ENCODE results near the gene SPIN2B. TPM values are rescaled to one million over a fixed set of nuclear protein-coding genes. Genes with fewer than 3 reads are reported as not detected.
A peak's percentile ranks its signal among the peaks of the same experiment; 100 is the strongest.
"Not testable (repeated sequence)": the region's sequence is repeated elsewhere in the genome, so short reads cannot be mapped to it uniquely, and the experiment has no call there.

The SPIN2B gene
- total RNA-seq: 1 to 10 TPM; 5.3 to 7.2 TPM

DNA sequence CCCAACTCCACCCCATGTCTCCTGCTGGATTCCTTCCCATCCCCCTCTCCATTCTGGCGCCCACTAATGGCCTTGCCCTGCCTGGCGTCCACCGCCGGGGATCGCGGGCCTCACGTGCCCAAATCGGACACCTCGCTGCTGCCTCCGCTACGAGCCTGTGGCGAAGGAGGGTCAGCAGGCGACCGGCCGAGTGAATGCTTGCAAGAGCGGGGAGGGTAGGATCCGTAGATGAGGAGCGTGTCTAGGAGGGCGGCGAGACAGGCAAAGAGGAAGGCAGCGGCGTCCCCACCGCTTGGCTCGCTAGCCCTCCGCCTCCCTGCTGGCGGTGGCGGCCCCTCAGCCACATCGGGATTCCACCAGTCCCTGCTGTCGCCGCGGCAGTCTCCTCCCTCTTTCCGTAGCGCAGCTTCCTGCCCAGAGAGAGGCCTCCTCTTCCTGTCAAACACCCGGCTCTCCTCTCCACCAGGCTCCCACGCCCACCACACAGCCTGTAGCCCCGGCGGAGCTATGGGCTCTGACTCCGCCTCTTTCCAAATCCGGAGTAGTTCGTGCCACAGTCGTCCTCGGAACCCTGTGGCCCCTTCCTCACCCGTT is at the start of gene SPIN2B:
Gene SPIN2B, minus strand, starts transcription at position 387 of the 594 bp plus-strand sequence.
- ATAC-seq (replicated peaks): peak; percentile 100
- H3K27me3 Mint-ChIP-seq: no peaks in the 10 kb centered on the region
- H3K9me3 Mint-ChIP-seq: no peaks in the 10 kb centered on the region
- peaks cover 16% of the 10 kb centered on the region for H3K36me3 Mint-ChIP-seq (ENCODE audit: low read depth)
- H3K27ac Mint-ChIP-seq: peak within 1 kb of the TSS; percentile 91
- peak within 1 kb of the TSS; percentile 84 for H3K4me3 Mint-ChIP-seq
- H3K4me1 Mint-ChIP-seq: peaks cover 7% of the 10 kb centered on the region

DNA sequence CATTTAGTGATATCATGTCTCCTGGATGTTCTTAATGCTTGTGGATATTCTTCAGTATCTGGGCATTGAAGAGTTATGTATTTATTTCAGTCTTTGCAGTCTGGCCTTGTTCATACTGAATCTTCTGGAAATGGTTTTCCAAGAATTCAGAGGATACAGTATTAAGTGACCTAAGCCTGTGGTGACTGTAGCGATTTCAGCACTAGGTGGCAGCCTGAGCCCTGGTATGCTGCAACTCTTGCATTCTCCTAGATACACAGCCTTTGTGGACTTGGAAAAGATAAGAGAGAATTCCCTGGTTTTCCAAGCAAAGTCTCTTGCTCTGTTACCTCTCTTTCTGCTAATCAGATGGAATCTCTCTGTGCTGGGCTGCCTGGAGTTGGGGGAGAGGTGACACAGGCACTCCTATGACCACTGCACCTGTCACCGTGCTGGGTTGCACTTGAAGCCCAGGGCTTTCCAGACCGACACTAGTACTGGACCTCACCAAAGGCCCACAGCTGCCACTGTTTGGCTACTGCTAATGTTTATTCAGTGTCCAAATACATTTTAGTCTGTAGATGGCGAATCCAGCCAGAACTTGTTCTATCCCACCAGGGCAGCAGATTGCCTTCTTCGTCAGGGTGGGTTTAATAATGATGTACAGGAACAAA is 35.2 kb upstream of the SPIN2B start:
- no peaks in the 10 kb centered on the region for H3K4me1 Mint-ChIP-seq
- H3K4me3 Mint-ChIP-seq: no peak overlapping the region
- H3K27ac Mint-ChIP-seq: no peak overlapping the region
- peaks cover 5% of the 10 kb centered on the region for H3K36me3 Mint-ChIP-seq (ENCODE audit: low read depth)
- no peaks in the 10 kb centered on the region for H3K27me3 Mint-ChIP-seq
- H3K9me3 Mint-ChIP-seq: peaks cover 3% of the 10 kb centered on the region
- ATAC-seq (replicated peaks): no peak

DNA sequence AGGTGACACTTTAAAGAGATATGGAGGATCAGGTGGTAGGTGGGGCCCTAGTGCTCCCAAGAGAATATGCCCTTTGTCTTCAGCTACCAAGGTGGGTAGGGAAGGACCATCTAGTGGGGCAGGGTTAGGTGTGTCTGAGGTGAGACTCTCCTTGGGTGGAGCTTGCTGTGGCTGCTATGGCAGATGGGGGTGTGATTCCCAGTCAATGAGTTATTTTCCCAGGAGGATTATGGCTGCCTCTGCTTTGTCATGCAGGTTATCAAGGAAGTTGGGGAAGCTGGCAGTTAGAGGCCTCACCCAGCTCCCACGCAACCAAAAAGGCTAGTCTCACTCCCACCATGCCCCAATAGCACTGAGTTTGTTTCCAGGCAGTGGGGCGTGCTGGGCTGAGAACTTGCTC is 33.8 kb upstream of the SPIN2B start:
- peaks cover 5% of the 10 kb centered on the region for H3K36me3 Mint-ChIP-seq (ENCODE audit: low read depth)
- H3K27ac Mint-ChIP-seq: no peak overlapping the region
- ATAC-seq (replicated peaks): no peak
- H3K4me1 Mint-ChIP-seq: no peaks in the 10 kb centered on the region
- no peak overlapping the region for H3K4me3 Mint-ChIP-seq
- peaks cover 3% of the 10 kb centered on the region for H3K9me3 Mint-ChIP-seq
- no peaks in the 10 kb centered on the region for H3K27me3 Mint-ChIP-seq

DNA sequence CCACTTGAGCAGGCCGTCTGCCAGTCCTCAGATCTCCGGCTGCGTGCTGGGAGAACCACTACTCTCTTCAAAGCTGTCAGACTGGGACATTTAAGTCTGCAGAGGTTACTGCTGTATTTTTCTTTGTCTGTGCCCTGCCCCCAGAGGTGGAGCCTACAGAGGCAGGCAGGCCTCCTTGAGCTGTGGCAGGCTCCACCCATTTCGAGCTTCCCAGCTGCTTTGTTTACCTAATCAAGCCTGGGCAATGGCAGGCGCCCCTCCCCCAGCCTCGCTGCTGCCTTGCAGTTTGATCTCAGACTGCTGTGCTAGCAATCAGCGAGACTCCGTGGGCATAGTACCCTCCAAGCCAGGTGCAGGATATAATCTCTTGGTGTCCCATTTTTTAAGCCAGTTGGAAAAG is 30.9 kb upstream of the SPIN2B start:
- H3K4me3 Mint-ChIP-seq; H3K36me3 Mint-ChIP-seq (ENCODE audit: low read depth); H3K27me3 Mint-ChIP-seq; H3K27ac Mint-ChIP-seq; ATAC-seq (replicated peaks); H3K4me1 Mint-ChIP-seq; H3K9me3 Mint-ChIP-seq: not testable (repeated sequence)

GRCh38 chrX:57138674-57139073 is 17.3 kb upstream of the SPIN2B start:
- no peak for ATAC-seq (replicated peaks)
- H3K36me3 Mint-ChIP-seq (ENCODE audit: low read depth): no peaks in the 10 kb centered on the region
- no peak overlapping the region for H3K4me3 Mint-ChIP-seq

DNA sequence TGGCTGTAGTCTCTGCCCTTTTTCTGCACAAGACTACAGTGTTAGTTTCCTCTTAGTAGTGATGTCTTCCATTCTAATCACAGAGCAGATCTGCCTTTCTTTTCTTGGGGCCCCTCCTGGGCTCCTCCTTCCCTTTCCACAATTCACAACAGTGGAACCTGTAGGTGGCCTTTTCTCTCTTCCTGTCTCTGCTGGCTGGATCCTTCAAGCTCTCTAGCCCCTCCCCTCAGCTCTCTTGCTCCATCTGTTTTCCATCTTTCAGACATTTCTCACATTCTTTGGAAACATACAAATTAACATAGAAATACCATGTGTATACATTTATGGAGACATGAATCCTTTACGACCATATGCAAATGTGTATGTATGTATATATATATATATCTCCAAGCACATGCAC is 16.2 kb upstream of the SPIN2B start:
- Mint-ChIP-seq H3K36me3 (ENCODE audit: low read depth) (no peaks in the 10 kb centered on the region), H3K4me3 (no peak overlapping the region), H3K27me3 (no peaks in the 10 kb centered on the region), H3K27ac (no peak overlapping the region), H3K4me1 (peaks cover 6% of the 10 kb centered on the region), H3K9me3 (no peaks in the 10 kb centered on the region)
- ATAC-seq (replicated peaks): no peak

More at GRCh38 chrX:57138674-57139073, 17.3 kb upstream of the SPIN2B start:
- Mint-ChIP-seq H3K9me3 (no peaks in the 10 kb centered on the region), H3K27me3 (no peaks in the 10 kb centered on the region), H3K4me1 (peaks cover 6% of the 10 kb centered on the region), H3K27ac (no peak overlapping the region)

- not testable (repeated sequence) for H3K27me3 Mint-ChIP-seq; H3K9me3 Mint-ChIP-seq; H3K36me3 Mint-ChIP-seq (ENCODE audit: low read depth); ATAC-seq (replicated peaks); H3K4me1 Mint-ChIP-seq; H3K27ac Mint-ChIP-seq; H3K4me3 Mint-ChIP-seq
Observed at GRCh38 chrX:57137073-57137472, 15.7 kb upstream of the SPIN2B start, which contains the start of gene SPIN2A. SPIN2A (minus strand) TSS chrX:57137397; CDS start chrX:57136597, 800 bp downstream.

- not testable (repeated sequence) for ATAC-seq (replicated peaks); H3K27me3 Mint-ChIP-seq; H3K9me3 Mint-ChIP-seq; H3K4me1 Mint-ChIP-seq; H3K36me3 Mint-ChIP-seq (ENCODE audit: low read depth); H3K27ac Mint-ChIP-seq; H3K4me3 Mint-ChIP-seq
Observed at GRCh38 chrX:57136589-57136988, 15.2 kb upstream of the SPIN2B start.

DNA sequence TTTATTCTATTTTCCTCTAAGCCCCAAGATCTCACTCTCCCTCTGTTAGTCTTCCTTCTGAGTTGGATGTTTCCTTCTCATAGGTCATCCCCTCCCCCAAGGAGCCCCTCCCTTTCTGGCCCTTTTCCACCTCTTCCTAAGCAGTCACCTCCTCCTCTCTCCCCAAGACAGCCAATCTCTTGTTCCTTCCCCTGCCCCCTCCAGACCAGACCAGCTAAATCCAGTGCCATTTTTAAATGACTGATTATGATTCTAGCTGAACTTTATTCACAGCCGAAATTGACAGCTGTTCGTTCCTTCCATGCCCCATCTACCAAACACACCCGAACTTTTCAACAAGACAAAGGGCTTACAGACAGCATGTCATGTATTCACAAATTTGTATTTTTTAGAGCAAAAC is 13.9 kb upstream of the SPIN2B start:
- no peak for ATAC-seq (replicated peaks)

DNA sequence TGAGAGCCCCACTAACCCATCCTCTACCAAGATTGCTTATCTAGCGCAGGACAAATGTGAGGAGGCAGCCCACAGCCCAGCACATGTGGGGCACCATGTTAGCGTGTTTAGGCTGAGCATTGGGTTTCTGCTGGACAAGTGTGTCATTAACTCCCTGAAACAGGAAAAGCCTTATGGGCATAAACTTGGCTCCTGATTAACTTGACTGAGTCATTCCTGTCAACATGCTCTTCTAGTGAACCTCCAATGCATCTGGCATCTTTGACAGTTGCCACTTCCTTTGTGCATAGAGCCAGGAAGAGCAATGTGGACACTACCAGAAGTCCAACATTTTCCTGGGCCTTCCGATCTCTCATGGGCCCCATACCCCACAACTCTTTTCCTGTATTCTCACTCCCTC is 13.4 kb upstream of the SPIN2B start:
- Mint-ChIP-seq H3K9me3 (no peaks in the 10 kb centered on the region), H3K4me1 (no peaks in the 10 kb centered on the region), H3K27me3 (no peaks in the 10 kb centered on the region), H3K4me3 (no peak overlapping the region), H3K36me3 (ENCODE audit: low read depth) (no peaks in the 10 kb centered on the region), H3K27ac (no peak overlapping the region)
- ATAC-seq (replicated peaks): no peak

More for the DNA sequence above, 13.9 kb upstream of the SPIN2B start:
- H3K4me3 Mint-ChIP-seq: no peak overlapping the region
- no peaks in the 10 kb centered on the region for H3K36me3 Mint-ChIP-seq (ENCODE audit: low read depth)
- H3K4me1 Mint-ChIP-seq: no peaks in the 10 kb centered on the region
- H3K27ac Mint-ChIP-seq: no peak overlapping the region
- no peaks in the 10 kb centered on the region for H3K9me3 Mint-ChIP-seq
- H3K27me3 Mint-ChIP-seq: no peaks in the 10 kb centered on the region

DNA sequence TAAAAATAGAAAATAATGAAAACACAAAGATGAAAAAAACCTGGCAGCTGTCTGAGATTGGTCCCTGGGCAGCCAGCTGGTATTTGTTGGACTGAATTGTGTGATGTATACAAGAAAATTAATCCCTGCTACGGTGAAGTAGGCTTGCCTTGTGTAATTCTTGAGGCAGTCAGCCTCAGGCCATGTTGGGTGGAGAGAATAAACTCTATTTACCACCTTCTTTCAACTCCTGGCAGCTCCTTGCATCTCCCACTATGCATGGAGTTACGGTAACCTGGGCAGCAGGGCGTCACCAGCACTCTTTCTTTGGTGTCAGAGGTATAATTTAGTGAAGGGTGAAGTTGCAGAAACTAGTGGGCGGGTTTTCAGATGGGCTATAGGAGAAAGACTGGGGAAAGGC is 12.4 kb upstream of the SPIN2B start:
- Mint-ChIP-seq H3K4me3 (no peak overlapping the region), H3K9me3 (no peaks in the 10 kb centered on the region), H3K27ac (no peak overlapping the region), H3K27me3 (no peaks in the 10 kb centered on the region), H3K4me1 (no peaks in the 10 kb centered on the region), H3K36me3 (ENCODE audit: low read depth) (no peaks in the 10 kb centered on the region)
- ATAC-seq (replicated peaks): no peak

DNA sequence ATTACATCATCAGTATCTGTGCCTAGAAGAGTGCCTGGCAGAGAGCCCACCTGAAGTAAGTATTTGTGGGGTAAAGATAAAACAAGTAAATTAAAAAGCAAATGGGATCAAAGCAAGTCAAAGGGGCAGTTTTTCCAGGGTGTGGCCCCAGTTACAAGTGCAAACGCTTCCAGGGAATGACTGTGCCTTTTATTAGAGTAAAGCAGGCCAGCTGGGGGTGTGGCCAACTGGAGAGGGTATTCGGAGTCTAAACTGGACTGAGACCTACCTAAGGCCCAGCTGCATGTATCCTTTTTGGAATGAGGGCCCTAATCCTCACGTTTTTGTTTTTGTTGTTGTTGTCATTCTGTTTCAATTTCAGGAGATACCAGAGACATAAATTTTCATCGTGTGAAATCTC is 11.9 kb upstream of the SPIN2B start:
- not testable (repeated sequence) for H3K27ac Mint-ChIP-seq; H3K9me3 Mint-ChIP-seq; H3K36me3 Mint-ChIP-seq (ENCODE audit: low read depth); ATAC-seq (replicated peaks); H3K4me1 Mint-ChIP-seq; H3K27me3 Mint-ChIP-seq; H3K4me3 Mint-ChIP-seq

- Mint-ChIP-seq H3K36me3 (ENCODE audit: low read depth) (no peaks in the 10 kb centered on the region), H3K9me3 (no peaks in the 10 kb centered on the region), H3K27me3 (no peaks in the 10 kb centered on the region), H3K4me3 (no peak overlapping the region), H3K27ac (no peak overlapping the region), H3K4me1 (no peaks in the 10 kb centered on the region)
- ATAC-seq (replicated peaks): no peak
Observed at GRCh38 chrX:57132046-57132445, 10.7 kb upstream of the SPIN2B start.

GRCh38 chrX:57121816-57122215 is 468 bp upstream of the SPIN2B start:
- H3K36me3 Mint-ChIP-seq (ENCODE audit: low read depth): peaks cover 16% of the 10 kb centered on the region
- no peaks in the 10 kb centered on the region for H3K9me3 Mint-ChIP-seq
- peak overlapping the region; percentile 84 for H3K4me3 Mint-ChIP-seq
- no peaks in the 10 kb centered on the region for H3K27me3 Mint-ChIP-seq
- ATAC-seq (replicated peaks): no peak
- peak overlapping the region; percentile 91 for H3K27ac Mint-ChIP-seq
- H3K4me1 Mint-ChIP-seq: peaks cover 7% of the 10 kb centered on the region

GRCh38 chrX:57120619-57121161 is 658 bp downstream of the SPIN2B start:
- Mint-ChIP-seq H3K27ac (peak overlapping the region; percentile 91), H3K4me3 (peak overlapping the region; percentile 84), H3K36me3 (ENCODE audit: low read depth) (peaks cover 16% of the 10 kb centered on the region)
- H3K9me3 Mint-ChIP-seq; ATAC-seq (replicated peaks); H3K4me1 Mint-ChIP-seq; H3K27me3 Mint-ChIP-seq: not testable (repeated sequence)

Measured in activated T-helper 17 cell treated with anti-CD3 and anti-CD28 coated beads, Interleukin-2, amount 50 U/mL, for 72 hours (primary cell).